ENCODE results near the gene NLRX1. TPM values are rescaled to one million over a fixed set of nuclear protein-coding genes. Genes with fewer than 3 reads are reported as not detected.
"Not testable (repeated sequence)": the region's sequence is repeated elsewhere in the genome, so short reads cannot be mapped to it uniquely, and the experiment has no call there.

Gene NLRX1
- total RNA-seq, 1 donor from 2014 or later = 32.2 TPM

DNA sequence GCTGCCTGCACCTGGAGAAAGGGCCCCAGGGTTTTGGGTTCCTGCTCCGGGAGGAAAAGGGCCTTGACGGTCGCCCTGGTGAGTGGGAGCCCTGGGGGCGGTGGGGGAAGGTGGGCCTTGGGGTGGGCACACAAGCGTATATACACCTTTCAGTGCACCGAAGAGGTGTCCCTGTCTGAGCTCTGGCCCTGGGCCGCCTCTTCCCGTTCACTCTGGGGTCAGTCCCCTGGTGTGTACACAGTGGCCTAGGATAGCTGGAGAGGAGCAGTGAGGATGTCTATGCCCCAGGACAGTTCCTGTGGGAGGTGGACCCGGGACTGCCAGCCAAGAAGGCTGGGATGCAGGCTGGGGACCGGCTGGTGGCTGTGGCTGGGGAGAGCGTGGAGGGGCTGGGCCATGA lies 19.5 kb downstream of the NLRX1 start:
- H3K9me3 ChIP-seq (replicated peaks) = no peaks in the 10 kb centered on the region
- no peaks in the 10 kb centered on the region for H3K4me1 ChIP-seq
- H3K27ac ChIP-seq (replicated peaks) = no peak overlapping the region
- H3K4me3 ChIP-seq = no peak overlapping the region
- H3K27me3 ChIP-seq (ENCODE audit: low read depth) = peaks cover 21% of the 10 kb centered on the region
- no peak for DNase-seq
- intact Hi-C loops (cut with micrococcal nuclease) = no loop called here
- peaks cover 5% of the 10 kb centered on the region for H3K36me3 ChIP-seq
- TF ChIP-seq, protein P1, sequence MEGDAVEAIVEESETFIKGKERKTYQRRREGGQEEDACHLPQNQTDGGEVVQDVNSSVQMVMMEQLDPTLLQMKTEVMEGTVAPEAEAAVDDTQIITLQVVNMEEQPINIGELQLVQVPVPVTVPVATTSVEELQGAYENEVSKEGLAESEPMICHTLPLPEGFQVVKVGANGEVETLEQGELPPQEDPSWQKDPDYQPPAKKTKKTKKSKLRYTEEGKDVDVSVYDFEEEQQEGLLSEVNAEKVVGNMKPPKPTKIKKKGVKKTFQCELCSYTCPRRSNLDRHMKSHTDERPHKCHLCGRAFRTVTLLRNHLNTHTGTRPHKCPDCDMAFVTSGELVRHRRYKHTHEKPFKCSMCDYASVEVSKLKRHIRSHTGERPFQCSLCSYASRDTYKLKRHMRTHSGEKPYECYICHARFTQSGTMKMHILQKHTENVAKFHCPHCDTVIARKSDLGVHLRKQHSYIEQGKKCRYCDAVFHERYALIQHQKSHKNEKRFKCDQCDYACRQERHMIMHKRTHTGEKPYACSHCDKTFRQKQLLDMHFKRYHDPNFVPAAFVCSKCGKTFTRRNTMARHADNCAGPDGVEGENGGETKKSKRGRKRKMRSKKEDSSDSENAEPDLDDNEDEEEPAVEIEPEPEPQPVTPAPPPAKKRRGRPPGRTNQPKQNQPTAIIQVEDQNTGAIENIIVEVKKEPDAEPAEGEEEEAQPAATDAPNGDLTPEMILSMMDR (IDR thresholded peaks at IDR 0.05; ENCODE audit: borderline replicate concordance) = no peak

DNA sequence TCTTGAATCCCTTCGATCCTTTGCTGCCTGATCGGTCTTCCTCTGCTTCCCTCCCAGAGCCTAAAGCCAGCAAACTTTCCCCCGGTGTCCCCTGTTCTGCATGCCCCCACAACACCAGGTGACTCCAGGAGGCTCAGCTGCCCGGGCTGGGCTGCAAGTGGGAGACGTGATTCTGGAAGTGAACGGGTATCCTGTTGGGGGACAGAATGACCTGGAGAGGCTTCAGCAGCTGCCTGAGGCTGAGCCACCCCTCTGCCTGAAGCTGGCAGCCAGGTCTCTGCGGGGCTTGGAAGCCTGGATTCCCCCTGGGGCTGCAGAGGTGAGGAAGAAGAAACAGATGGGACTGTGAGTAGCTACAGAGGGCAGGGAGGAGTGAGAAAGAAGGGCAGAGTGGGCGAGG lies 20.4 kb downstream of the NLRX1 start:
- no peak for DNase-seq
- Histone ChIP-seq H3K9me3 (replicated peaks) (no peaks in the 10 kb centered on the region), H3K27me3 (ENCODE audit: low read depth) (peaks cover 21% of the 10 kb centered on the region), H3K4me1 (no peaks in the 10 kb centered on the region), H3K4me3 (no peak overlapping the region), H3K27ac (replicated peaks) (no peak overlapping the region), H3K36me3 (no peaks in the 10 kb centered on the region)
- intact Hi-C loops (cut with micrococcal nuclease) = no loop called here
- TF ChIP-seq, protein P1 (IDR thresholded peaks at IDR 0.05; ENCODE audit: borderline replicate concordance) = no peak

DNA sequence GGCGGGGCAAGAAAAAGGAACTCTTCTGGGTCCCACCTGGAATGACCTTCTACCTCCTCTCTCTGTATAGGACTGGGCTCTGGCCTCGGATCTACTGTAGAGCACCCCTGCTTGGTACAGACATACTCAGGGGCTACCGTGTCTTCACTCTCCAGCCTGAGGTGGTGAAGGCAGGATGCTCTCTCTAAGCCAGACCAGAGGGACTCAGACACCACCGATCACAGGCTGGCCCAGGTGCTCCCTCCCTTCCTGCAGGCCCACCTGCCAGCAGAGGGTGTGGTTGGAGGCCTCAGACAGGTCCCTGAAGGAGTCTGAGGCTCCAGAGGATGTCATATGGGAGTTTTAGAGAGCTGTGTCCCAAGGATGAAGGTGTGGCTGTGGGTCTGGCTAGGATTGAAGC lies 20.9 kb downstream of the NLRX1 start:
- Histone ChIP-seq H3K9me3 (replicated peaks) (no peaks in the 10 kb centered on the region), H3K27ac (replicated peaks) (no peak overlapping the region), H3K36me3 (no peaks in the 10 kb centered on the region), H3K4me1 (no peaks in the 10 kb centered on the region), H3K27me3 (ENCODE audit: low read depth) (peaks cover 21% of the 10 kb centered on the region), H3K4me3 (no peak overlapping the region)
- TF ChIP-seq, protein P1 (IDR thresholded peaks at IDR 0.05; ENCODE audit: borderline replicate concordance) = no peak
- intact Hi-C loops (cut with micrococcal nuclease) = no loop called here
- DNase-seq = no peak

DNA sequence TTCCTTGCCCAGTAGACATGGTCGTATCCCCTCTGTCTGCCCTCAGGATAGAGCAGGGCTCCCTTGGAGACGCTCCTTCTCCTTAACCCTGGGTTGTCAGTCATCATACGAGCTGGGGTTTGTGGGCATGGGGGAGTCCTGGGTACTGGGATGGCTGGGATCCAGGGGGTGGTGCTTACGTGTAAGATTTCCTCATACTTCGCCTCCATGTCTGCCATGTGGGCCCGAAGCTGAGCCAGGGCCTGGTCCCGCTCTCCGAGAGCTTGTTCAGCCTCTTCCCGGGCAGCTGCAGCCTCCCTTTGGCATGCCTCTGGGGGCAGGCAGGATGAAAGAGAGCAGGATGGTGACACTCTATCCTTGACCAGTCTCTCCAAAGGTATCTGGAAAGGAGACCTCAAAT lies 22.0 kb downstream of the NLRX1 start:
- Histone ChIP-seq H3K4me3 (no peak overlapping the region), H3K4me1 (no peaks in the 10 kb centered on the region), H3K27me3 (ENCODE audit: low read depth) (peaks cover 21% of the 10 kb centered on the region), H3K9me3 (replicated peaks) (no peaks in the 10 kb centered on the region), H3K27ac (replicated peaks) (no peak overlapping the region), H3K36me3 (no peaks in the 10 kb centered on the region)
- TF ChIP-seq, protein P1 (IDR thresholded peaks at IDR 0.05; ENCODE audit: borderline replicate concordance) = no peak
- intact Hi-C loops (cut with micrococcal nuclease) = loop anchor here (10.0 kb wide), 1 partner anchor 46 kb away; the partner anchor contains the start of gene ABCG4
- no peak for DNase-seq

DNA sequence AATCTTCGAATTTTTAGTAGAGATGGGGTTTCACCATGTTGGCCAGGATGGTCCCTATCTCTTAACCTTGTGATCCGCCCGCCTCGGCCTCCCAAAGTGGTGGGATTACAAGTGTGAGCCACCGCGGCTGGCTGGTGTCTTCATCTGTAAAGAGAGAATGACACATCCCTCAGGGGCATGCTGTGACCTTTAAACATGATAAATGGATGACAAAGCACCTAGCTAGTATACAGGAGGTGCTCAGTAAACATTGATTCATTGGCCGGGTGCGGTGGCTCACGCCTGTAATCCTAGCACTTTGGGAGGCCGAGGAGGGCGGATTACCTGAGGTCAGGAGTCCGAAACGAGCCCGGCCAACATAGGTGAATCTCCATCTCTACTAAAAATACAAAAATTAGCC lies 22.7 kb downstream of the NLRX1 start:
- H3K4me3 ChIP-seq; H3K27ac ChIP-seq (replicated peaks); DNase-seq; H3K9me3 ChIP-seq (replicated peaks); H3K4me1 ChIP-seq; H3K36me3 ChIP-seq: not testable (repeated sequence)
- intact Hi-C loops (cut with micrococcal nuclease) = loop anchor here (10.0 kb wide), 1 partner anchor 46 kb away; the partner anchor contains the start of gene ABCG4
- peaks cover 20% of the 10 kb centered on the region for H3K27me3 ChIP-seq (ENCODE audit: low read depth)

DNA sequence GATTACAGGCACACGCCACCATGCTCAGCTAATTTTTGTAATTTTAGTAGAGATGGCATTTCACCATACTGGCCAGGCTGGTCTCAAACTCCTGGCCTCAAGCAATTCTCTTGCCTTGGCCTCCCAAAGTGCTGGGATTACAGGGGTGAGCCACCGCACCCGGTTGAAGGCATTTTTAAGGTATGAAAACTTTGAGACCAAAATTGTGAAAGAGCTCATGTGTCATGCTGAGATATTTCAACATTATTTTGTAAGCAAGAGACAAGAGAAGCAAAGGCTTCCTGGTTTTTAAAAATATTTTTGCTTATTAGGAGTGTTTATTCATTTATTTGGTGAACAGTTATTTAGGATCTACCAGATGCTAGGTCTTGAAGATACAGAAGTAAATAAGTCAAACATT lies 23.6 kb downstream of the NLRX1 start:
- Histone ChIP-seq H3K9me3 (replicated peaks) (no peaks in the 10 kb centered on the region), H3K36me3 (no peaks in the 10 kb centered on the region), H3K4me3 (no peak overlapping the region), H3K27me3 (ENCODE audit: low read depth) (peaks cover 13% of the 10 kb centered on the region), H3K27ac (replicated peaks) (no peak overlapping the region), H3K4me1 (no peaks in the 10 kb centered on the region)
- DNase-seq = no peak
- TF ChIP-seq, protein P1 (IDR thresholded peaks at IDR 0.05; ENCODE audit: borderline replicate concordance) = no peak
- intact Hi-C loops (cut with micrococcal nuclease) = loop anchor here (10.0 kb wide), 1 partner anchor 47 kb away; the partner anchor contains the start of gene ABCG4
